Measurements from ENCODE around the gene PARN.

Gene PARN

DNA sequence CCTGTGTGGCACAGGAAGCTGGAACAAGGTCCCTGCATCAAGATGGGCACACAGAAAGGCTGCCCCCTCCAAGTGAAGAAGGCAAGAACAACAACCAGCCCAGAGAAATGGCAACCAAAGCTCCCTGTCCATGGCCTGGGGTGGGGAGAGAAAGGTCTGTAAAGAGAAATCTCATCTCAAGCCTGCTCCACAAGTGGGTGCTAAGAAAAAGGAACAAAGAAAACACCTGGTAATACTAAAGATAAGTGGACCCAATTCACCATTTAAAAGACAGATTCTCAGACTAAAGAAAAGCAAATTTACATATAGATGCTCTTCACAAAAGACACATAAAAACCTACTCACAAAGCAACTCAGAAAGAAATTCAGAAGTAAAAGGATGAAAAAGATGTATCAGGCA lies 107.4 kb downstream of the PARN start:
- TF ChIP-seq EZH2phosphoT487 (IDR thresholded peaks at IDR 0.05; ENCODE audit: low read length) (no peak), EZH2 (optimal IDR thresholded peaks at IDR 0.05; ENCODE audit: low read depth, low read length) (no peak)
- TF ChIP-seq, protein P1, sequence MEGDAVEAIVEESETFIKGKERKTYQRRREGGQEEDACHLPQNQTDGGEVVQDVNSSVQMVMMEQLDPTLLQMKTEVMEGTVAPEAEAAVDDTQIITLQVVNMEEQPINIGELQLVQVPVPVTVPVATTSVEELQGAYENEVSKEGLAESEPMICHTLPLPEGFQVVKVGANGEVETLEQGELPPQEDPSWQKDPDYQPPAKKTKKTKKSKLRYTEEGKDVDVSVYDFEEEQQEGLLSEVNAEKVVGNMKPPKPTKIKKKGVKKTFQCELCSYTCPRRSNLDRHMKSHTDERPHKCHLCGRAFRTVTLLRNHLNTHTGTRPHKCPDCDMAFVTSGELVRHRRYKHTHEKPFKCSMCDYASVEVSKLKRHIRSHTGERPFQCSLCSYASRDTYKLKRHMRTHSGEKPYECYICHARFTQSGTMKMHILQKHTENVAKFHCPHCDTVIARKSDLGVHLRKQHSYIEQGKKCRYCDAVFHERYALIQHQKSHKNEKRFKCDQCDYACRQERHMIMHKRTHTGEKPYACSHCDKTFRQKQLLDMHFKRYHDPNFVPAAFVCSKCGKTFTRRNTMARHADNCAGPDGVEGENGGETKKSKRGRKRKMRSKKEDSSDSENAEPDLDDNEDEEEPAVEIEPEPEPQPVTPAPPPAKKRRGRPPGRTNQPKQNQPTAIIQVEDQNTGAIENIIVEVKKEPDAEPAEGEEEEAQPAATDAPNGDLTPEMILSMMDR (IDR thresholded peaks at IDR 0.05; ENCODE audit: low read length) = no peak
- Histone ChIP-seq H3F3A (ENCODE audit: insufficient read depth, low read length) (no peaks in the 10 kb centered on the region), H4K20me1 (ENCODE audit: insufficient read depth, low read length) (no peaks in the 10 kb centered on the region), H3K4me1 (ENCODE audit: low read length) (no peaks in the 10 kb centered on the region), H3K27ac (ENCODE audit: low read length) (no peak overlapping the region), H3K27me3 (replicated peaks; ENCODE audit: insufficient read depth, low read length) (no peaks in the 10 kb centered on the region), H3K79me2 (ENCODE audit: low read length) (no peaks in the 10 kb centered on the region), H3K4me3 (ENCODE audit: low read length) (no peak overlapping the region), H3K9ac (ENCODE audit: low read length) (no peak overlapping the region), H3K36me3 (replicated peaks; ENCODE audit: insufficient read depth, low read length) (no peaks in the 10 kb centered on the region), H2AFZ (ENCODE audit: low read length) (no peak overlapping the region), H3K9me2 (replicated peaks; ENCODE audit: insufficient read depth, low read length) (no peaks in the 10 kb centered on the region), H3K9me3 (replicated peaks; ENCODE audit: insufficient read depth, low read length) (no peaks in the 10 kb centered on the region), H3K4me2 (ENCODE audit: low read depth, low read length) (no peak overlapping the region)
- DNase-seq = no peak

- Histone ChIP-seq H3K27me3 (replicated peaks; ENCODE audit: insufficient read depth, low read length) (no peaks in the 10 kb centered on the region), H3K9me3 (replicated peaks; ENCODE audit: insufficient read depth, low read length) (no peaks in the 10 kb centered on the region), H3K79me2 (ENCODE audit: low read length) (no peaks in the 10 kb centered on the region), H3F3A (ENCODE audit: insufficient read depth, low read length) (no peaks in the 10 kb centered on the region), H2AFZ (ENCODE audit: low read length) (no peak overlapping the region), H3K4me1 (ENCODE audit: low read length) (no peaks in the 10 kb centered on the region), H3K9me2 (replicated peaks; ENCODE audit: insufficient read depth, low read length) (no peaks in the 10 kb centered on the region), H3K27ac (ENCODE audit: low read length) (no peak overlapping the region), H3K4me2 (ENCODE audit: low read depth, low read length) (no peak overlapping the region), H3K36me3 (replicated peaks; ENCODE audit: insufficient read depth, low read length) (no peaks in the 10 kb centered on the region), H3K4me3 (ENCODE audit: low read length) (no peak overlapping the region), H4K20me1 (ENCODE audit: insufficient read depth, low read length) (no peaks in the 10 kb centered on the region; the same call in none of the 2 replicates), H3K9ac (ENCODE audit: low read length) (no peak overlapping the region)
- no peak for DNase-seq
- TF ChIP-seq EZH2 (optimal IDR thresholded peaks at IDR 0.05; ENCODE audit: low read depth, low read length) (no peak), EZH2phosphoT487 (IDR thresholded peaks at IDR 0.05; ENCODE audit: low read length) (no peak)
- TF ChIP-seq, protein P1 (IDR thresholded peaks at IDR 0.05; ENCODE audit: low read length) = no peak
Measured at GRCh38 chr16:14520753-14521152, 109.3 kb downstream of the PARN start.

GRCh38 chr16:14514967-14515366 lies 115.1 kb downstream of the PARN start:
- H2AFZ ChIP-seq (ENCODE audit: low read length) = no peak overlapping the region
- H3K27me3 ChIP-seq (replicated peaks; ENCODE audit: insufficient read depth, low read length) = no peaks in the 10 kb centered on the region
- no peaks in the 10 kb centered on the region for H3K9me3 ChIP-seq (replicated peaks; ENCODE audit: insufficient read depth, low read length)
- no peaks in the 10 kb centered on the region for H3K79me2 ChIP-seq (ENCODE audit: low read length)
- H3K4me2 ChIP-seq (ENCODE audit: low read depth, low read length) = no peak overlapping the region
- no peaks in the 10 kb centered on the region for H3K36me3 ChIP-seq (replicated peaks; ENCODE audit: insufficient read depth, low read length)
- H3K9ac ChIP-seq (ENCODE audit: low read length) = no peak overlapping the region
- H3K27ac ChIP-seq (ENCODE audit: low read length) = no peak overlapping the region
- H3K4me1 ChIP-seq (ENCODE audit: low read length) = no peaks in the 10 kb centered on the region
- H4K20me1 ChIP-seq (ENCODE audit: insufficient read depth, low read length) = no peaks in the 10 kb centered on the region; the same call in none of the 2 replicates
- no peak for TF ChIP-seq EZH2 (optimal IDR thresholded peaks at IDR 0.05; ENCODE audit: low read depth, low read length)
- TF ChIP-seq, protein P1 (IDR thresholded peaks at IDR 0.05; ENCODE audit: low read length) = no peak
- TF ChIP-seq EZH2phosphoT487 (IDR thresholded peaks at IDR 0.05; ENCODE audit: low read length) = no peak
- DNase-seq = no peak
- no peaks in the 10 kb centered on the region for H3F3A ChIP-seq (ENCODE audit: insufficient read depth, low read length)
- no peak overlapping the region for H3K4me3 ChIP-seq (ENCODE audit: low read length)
- H3K9me2 ChIP-seq (replicated peaks; ENCODE audit: insufficient read depth, low read length) = no peaks in the 10 kb centered on the region

Data from MM.1S (cell line).